Panc1 (cell line): ENCODE measurements around the gene BEX4. TPM values are rescaled to one million over a fixed set of nuclear protein-coding genes. Genes with fewer than 3 reads are reported as not detected.
A peak's percentile ranks its signal among the peaks of the same experiment; 100 is the strongest.

Experiments used
- ATAC-seq: fragments of 200-7000 bp; cut with Tn5 transposase; 2 replicates; pipeline ENCODE4 v1.9.1; 2020; ENCODE audit warnings: mild to moderate bottlenecking, moderate library complexity
- BruUV-seq: library from RNA; stranded (reverse); fragments of 400-500 nt; replicated peaks from 2 replicates; lab custom pipeline; 2021; lab: Mats Ljungman, UMichigan
- CTCF ChIA-PET: fragments of 300-600 bp; sonication (Branson Sonifier 250); formaldehyde crosslinking; loops from one replicate; lab custom pipeline; 2022; ENCODE audit warnings: antibody characterized with exemption; lab: Charles Lee
- POLR2A ChIA-PET: fragments of 300-600 bp; sonication (Branson Sonifier 250); formaldehyde crosslinking; loops from one replicate; lab custom pipeline; 2022; ENCODE audit warnings: antibody characterized with exemption; lab: Charles Lee
- DNase-seq: peaks from one replicate; pipeline ENCODE4 v3.0.0-alpha.2; 2010; ENCODE audit warnings: low read depth, low spot score
- H3K27ac ChIP-seq: 2 replicates; pipeline ENCODE4 v1.5.1; 2011; ENCODE audit warnings: mild to moderate bottlenecking, low read length, inconsistent platforms
- H3K27me3 ChIP-seq: fragments of 200-500 bp; sonication (Bioruptor generic); 2 replicates; pipeline ENCODE4 v1.6.0; 2014; ENCODE audit warnings: low read length, inconsistent platforms; ENCODE audit not compliant: control insufficient read depth, insufficient read depth
- H3K36me3 ChIP-seq: fragments of 200-500 bp; sonication (Bioruptor generic); 2 replicates; pipeline ENCODE4 v1.5.1; 2014; ENCODE audit warnings: inconsistent platforms, mild to moderate bottlenecking, low read length, moderate library complexity; ENCODE audit not compliant: control insufficient read depth, insufficient read depth
- H3K4me1 ChIP-seq: 2 replicates; pipeline ENCODE4 v1.5.1; 2011; ENCODE audit warnings: inconsistent platforms, mild to moderate bottlenecking, low read length, moderate library complexity; ENCODE audit not compliant: control insufficient read depth, insufficient read depth
- H3K4me3 ChIP-seq, 2 experiments: 2 replicates each; pipeline ENCODE4 v1.5.1; 2011 to 2012; ENCODE audit warnings: low read depth in 2 of 2, low read length in 2 of 2, mild to moderate bottlenecking in 2 of 2, inconsistent platforms in 1 of 2, moderate library complexity in 1 of 2
- H3K9me3 ChIP-seq: fragments of 200-500 bp; sonication (Bioruptor generic); 2 replicates; pipeline ENCODE4 v1.5.1; 2014; ENCODE audit warnings: low read depth, mild to moderate bottlenecking, inconsistent platforms, low read length, moderate library complexity; ENCODE audit not compliant: control insufficient read depth, insufficient read depth
- POLR2AphosphoS5 ChIP-seq: IDR thresholded peaks from 2 replicates; pipeline ENCODE4 v1.6.1; 2012; ENCODE audit warnings: mild to moderate bottlenecking, low read depth, low read length, moderate library complexity
- SIN3A ChIP-seq: IDR thresholded peaks from 2 replicates; pipeline ENCODE4 v1.6.1; 2012; ENCODE audit warnings: low read depth, mild to moderate bottlenecking, low read length, moderate library complexity, borderline replicate concordance; ENCODE audit not compliant: insufficient read depth
- in situ Hi-C: cut with HindIII; loops from 2 replicates; pipeline ENCODE4 v1.10.0; 2016; ENCODE audit warnings: low sequenced_read_pairs, low pct_unique_long_range_greater_than_20kb
- intact Hi-C: fragments of 100-400 bp; cut with micrococcal nuclease; formaldehyde crosslinking; loops from one replicate; pipeline ENCODE4 v1.10.0; 2022; ENCODE audit not compliant: unreplicated experiment
- total RNA-seq: library from RNA; stranded (reverse); gene quantifications from one replicate; pipeline ENCODE4 v1.2.1, GENCODE V29; 2021; ENCODE audit not compliant: unreplicated experiment
- TF ChIP-seq, protein P1 (sequence below), 2 experiments: IDR thresholded peaks; 2 replicates each; pipeline ENCODE4 v1.6.1; 2011 to 2012; ENCODE audit warnings: low read depth in 2 of 2, control low read depth in 1 of 2, low read length in 1 of 2, mild to moderate bottlenecking in 1 of 2, moderate library complexity in 1 of 2; ENCODE audit not compliant: insufficient read depth in 1 of 2
- TF ChIP-seq, protein P2 (sequence below): fragments of 450-650 bp; IDR thresholded peaks from 2 replicates; pipeline ENCODE4 v1.5.1; 2017; ENCODE audit warnings: mild to moderate bottlenecking

Gene BEX4
- total RNA-seq, 1 experiment from 2014 or later = 1.1 TPM

- ATAC-seq (no peak), DNase-seq (no peak)
- no peak overlapping the region for H3K4me3 ChIP-seq
- in situ Hi-C loops (no loop called here), intact Hi-C loops (loop anchor here (2.0 kb wide), 1 partner anchor 39 kb away; no protein-coding TSS in a partner anchor)
- no TSS peak for BruUV-seq
- POLR2A ChIA-PET = no interaction called here
- no peak overlapping the region for H3K27ac ChIP-seq
- H3K36me3 ChIP-seq = no peaks in the 10 kb centered on the region
- H3K4me1 ChIP-seq = peaks cover 5% of the 10 kb centered on the region; the same call in 1 of the 2 replicates
- TF ChIP-seq SIN3A = no peak
- no peak for TF ChIP-seq POLR2AphosphoS5
- H3K9me3 ChIP-seq = no peaks in the 10 kb centered on the region
- CTCF ChIA-PET = interaction anchor here (2.4 kb wide), 1 partner anchor 254 kb away, joined by 15 read pairs; no protein-coding TSS in a partner anchor
- peaks cover 8% of the 10 kb centered on the region; the same call in 1 of the 2 replicates for H3K27me3 ChIP-seq
Measured at GRCh38 chrX:103210056-103210455, 4.9 kb upstream of the BEX4 start.

GRCh38 chrX:103211012-103211715 is 3.7 kb upstream of the BEX4 start:
- Histone ChIP-seq H3K9me3 (no peaks in the 10 kb centered on the region), H3K27ac (no peak overlapping the region), H3K27me3 (peaks cover 9% of the 10 kb centered on the region), H3K4me1 (peaks cover 5% of the 10 kb centered on the region; the same call in 1 of the 2 replicates), H3K4me3 (no peak overlapping the region), H3K36me3 (no peaks in the 10 kb centered on the region)
- no TSS peak for BruUV-seq
- TF ChIP-seq, protein P1, sequence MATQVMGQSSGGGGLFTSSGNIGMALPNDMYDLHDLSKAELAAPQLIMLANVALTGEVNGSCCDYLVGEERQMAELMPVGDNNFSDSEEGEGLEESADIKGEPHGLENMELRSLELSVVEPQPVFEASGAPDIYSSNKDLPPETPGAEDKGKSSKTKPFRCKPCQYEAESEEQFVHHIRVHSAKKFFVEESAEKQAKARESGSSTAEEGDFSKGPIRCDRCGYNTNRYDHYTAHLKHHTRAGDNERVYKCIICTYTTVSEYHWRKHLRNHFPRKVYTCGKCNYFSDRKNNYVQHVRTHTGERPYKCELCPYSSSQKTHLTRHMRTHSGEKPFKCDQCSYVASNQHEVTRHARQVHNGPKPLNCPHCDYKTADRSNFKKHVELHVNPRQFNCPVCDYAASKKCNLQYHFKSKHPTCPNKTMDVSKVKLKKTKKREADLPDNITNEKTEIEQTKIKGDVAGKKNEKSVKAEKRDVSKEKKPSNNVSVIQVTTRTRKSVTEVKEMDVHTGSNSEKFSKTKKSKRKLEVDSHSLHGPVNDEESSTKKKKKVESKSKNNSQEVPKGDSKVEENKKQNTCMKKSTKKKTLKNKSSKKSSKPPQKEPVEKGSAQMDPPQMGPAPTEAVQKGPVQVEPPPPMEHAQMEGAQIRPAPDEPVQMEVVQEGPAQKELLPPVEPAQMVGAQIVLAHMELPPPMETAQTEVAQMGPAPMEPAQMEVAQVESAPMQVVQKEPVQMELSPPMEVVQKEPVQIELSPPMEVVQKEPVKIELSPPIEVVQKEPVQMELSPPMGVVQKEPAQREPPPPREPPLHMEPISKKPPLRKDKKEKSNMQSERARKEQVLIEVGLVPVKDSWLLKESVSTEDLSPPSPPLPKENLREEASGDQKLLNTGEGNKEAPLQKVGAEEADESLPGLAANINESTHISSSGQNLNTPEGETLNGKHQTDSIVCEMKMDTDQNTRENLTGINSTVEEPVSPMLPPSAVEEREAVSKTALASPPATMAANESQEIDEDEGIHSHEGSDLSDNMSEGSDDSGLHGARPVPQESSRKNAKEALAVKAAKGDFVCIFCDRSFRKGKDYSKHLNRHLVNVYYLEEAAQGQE (IDR thresholded peaks at IDR 0.05; ENCODE audit: insufficient read depth in 1 of 2, low read depth in 2 of 2, low read length in 1 of 2) = no peak
- no peak for TF ChIP-seq POLR2AphosphoS5
- TF ChIP-seq, protein P2, sequence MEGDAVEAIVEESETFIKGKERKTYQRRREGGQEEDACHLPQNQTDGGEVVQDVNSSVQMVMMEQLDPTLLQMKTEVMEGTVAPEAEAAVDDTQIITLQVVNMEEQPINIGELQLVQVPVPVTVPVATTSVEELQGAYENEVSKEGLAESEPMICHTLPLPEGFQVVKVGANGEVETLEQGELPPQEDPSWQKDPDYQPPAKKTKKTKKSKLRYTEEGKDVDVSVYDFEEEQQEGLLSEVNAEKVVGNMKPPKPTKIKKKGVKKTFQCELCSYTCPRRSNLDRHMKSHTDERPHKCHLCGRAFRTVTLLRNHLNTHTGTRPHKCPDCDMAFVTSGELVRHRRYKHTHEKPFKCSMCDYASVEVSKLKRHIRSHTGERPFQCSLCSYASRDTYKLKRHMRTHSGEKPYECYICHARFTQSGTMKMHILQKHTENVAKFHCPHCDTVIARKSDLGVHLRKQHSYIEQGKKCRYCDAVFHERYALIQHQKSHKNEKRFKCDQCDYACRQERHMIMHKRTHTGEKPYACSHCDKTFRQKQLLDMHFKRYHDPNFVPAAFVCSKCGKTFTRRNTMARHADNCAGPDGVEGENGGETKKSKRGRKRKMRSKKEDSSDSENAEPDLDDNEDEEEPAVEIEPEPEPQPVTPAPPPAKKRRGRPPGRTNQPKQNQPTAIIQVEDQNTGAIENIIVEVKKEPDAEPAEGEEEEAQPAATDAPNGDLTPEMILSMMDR = peak; percentile 78
- in situ Hi-C loops (no loop called here), intact Hi-C loops (loop anchor here (1.0 to 2.0 kb wide), 2 partner anchors 38 to 253 kb away; no protein-coding TSS in a partner anchor)
- peak; percentile 76; the same call in 1 of the 2 replicates for ATAC-seq
- POLR2A ChIA-PET = interaction anchor here (1.1 kb wide), 1 partner anchor 38 kb away, joined by 3 read pairs; no protein-coding TSS in a partner anchor
- CTCF ChIA-PET = interaction anchor here (0.5 to 2.4 kb wide), 3 partner anchors 38 to 253 kb away, joined by 3 to 15 read pairs (median 4); partner anchors contain the start of gene BEX3
- peak; percentile 25 for DNase-seq
